Muscle layer of duodenum (tissue), 2 donors: ENCODE data around the gene DCAF4.
"Not testable (repeated sequence)": the region's sequence is repeated elsewhere in the genome, so short reads cannot be mapped to it uniquely, and the experiment has no call there.

ENCODE experiments used
- H3K27ac ChIP-seq: one replicate; pipeline ENCODE4 v1.7.0; 2013; ENCODE audit warnings: mild to moderate bottlenecking, low read length
- H3K27me3 ChIP-seq: one replicate; pipeline ENCODE4 v1.7.0; 2013; ENCODE audit warnings: low read depth, mild to moderate bottlenecking, control low read depth, low read length
- H3K36me3 ChIP-seq, 2 donors: one replicate each; pipeline ENCODE4 v1.7.0; 2013; ENCODE audit warnings: low read length in 2 of 2, control low read depth in 1 of 2, mild to moderate bottlenecking in 1 of 2; ENCODE audit not compliant: insufficient read depth in 2 of 2, control insufficient read depth in 1 of 2
- H3K4me1 ChIP-seq, 2 donors: one replicate each; pipeline ENCODE4 v1.7.0; 2013; ENCODE audit warnings: low read length in 2 of 2, mild to moderate bottlenecking in 2 of 2, control low read depth in 1 of 2, moderate library complexity in 1 of 2; ENCODE audit not compliant: insufficient read depth in 2 of 2, control insufficient read depth in 1 of 2
- H3K4me3 ChIP-seq, 2 donors: one replicate each; pipeline ENCODE4 v1.7.0; 2013; ENCODE audit warnings: low read length in 2 of 2, low read depth in 1 of 2, mild to moderate bottlenecking in 1 of 2
- H3K9me3 ChIP-seq, 2 donors: one replicate each; pipeline ENCODE4 v1.7.0; 2013; ENCODE audit warnings: low read length in 2 of 2, control low read depth in 1 of 2, mild to moderate bottlenecking in 1 of 2; ENCODE audit not compliant: control insufficient read depth in 1 of 2
- donor health status: healthy.

DCAF4 gene

GRCh38 chr14:72958548-72958947 is 32.3 kb downstream of the DCAF4 start:
- no peak overlapping the region for H3K27ac ChIP-seq
- H3K27me3 ChIP-seq, result no peaks in the 10 kb centered on the region
- H3K4me3 ChIP-seq, result no peak overlapping the region
- H3K9me3 ChIP-seq, result no peaks in the 10 kb centered on the region
- H3K36me3 ChIP-seq, result peaks cover 38 to 66% of the 10 kb centered on the region in 2 donors
- H3K4me1 ChIP-seq, result no peaks in the 10 kb centered on the region

DNA sequence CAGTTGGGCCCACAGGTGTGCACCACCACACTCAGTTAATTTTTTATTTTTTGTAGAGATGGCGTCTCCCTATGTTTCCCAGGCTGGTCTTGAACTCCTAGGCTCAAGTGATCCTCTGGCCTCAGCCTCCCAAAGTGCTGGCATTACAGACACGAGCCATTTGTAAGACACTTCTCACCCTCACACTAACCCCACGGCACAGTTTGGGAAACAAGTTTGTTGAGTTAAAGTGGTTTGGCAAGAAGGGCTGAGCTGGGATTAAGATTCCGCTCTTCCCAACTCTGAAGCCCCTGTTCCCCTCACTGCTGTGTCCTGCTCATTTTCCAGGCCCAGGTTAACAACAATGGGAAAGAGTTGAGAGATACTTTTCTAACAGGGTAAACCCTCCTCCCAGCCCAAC is 34.8 kb downstream of the DCAF4 start:
- H3K4me1 ChIP-seq, H3K27me3 ChIP-seq, H3K27ac ChIP-seq, H3K4me3 ChIP-seq, H3K9me3 ChIP-seq: not testable (repeated sequence)
- H3K36me3 ChIP-seq, result peaks cover 26 to 50% of the 10 kb centered on the region in 2 donors

- Histone ChIP-seq H3K9me3 (no peaks in the 10 kb centered on the region), H3K27me3 (no peaks in the 10 kb centered on the region), H3K36me3 (peaks cover 20 to 42% of the 10 kb centered on the region in 2 donors), H3K4me1 (no peaks in the 10 kb centered on the region), H3K27ac (no peak overlapping the region), H3K4me3 (no peak overlapping the region)
Observed at GRCh38 chr14:72961579-72962335, 35.5 kb downstream of the DCAF4 start.

DNA sequence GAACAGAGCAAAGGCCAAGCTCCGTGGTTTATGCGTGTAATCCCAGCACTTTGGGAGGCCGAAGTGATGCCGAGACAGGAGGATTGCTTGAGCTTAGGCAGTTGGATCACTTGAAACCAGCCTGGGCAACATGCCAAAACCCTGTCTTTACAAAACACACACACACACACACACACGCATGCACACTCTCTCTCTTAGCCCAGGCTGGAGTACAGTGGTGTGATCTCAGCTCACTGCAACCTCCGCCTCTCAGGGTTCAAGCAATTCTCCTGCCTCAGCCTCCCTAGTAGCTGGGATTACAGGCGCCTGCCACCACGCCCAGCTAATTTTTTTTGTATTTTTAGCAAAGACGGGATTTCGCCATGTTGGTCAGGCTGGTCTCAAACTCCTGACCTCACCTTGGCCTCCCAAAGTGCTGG is 36.1 kb downstream of the DCAF4 start:
- not testable (repeated sequence) for H3K4me1 ChIP-seq, H3K4me3 ChIP-seq, H3K27ac ChIP-seq, H3K27me3 ChIP-seq, H3K9me3 ChIP-seq
- H3K36me3 ChIP-seq, result peaks cover 21 to 37% of the 10 kb centered on the region in 2 donors

- peaks cover 16 to 32% of the 10 kb centered on the region in 2 donors for H3K36me3 ChIP-seq
- no peaks in the 10 kb centered on the region for H3K9me3 ChIP-seq
- H3K4me1 ChIP-seq, result no peaks in the 10 kb centered on the region
- no peaks in the 10 kb centered on the region for H3K27me3 ChIP-seq
- H3K27ac ChIP-seq, result no peak overlapping the region
- H3K4me3 ChIP-seq, result no peak overlapping the region
Observed at GRCh38 chr14:72962829-72963312, 36.6 kb downstream of the DCAF4 start.

DNA sequence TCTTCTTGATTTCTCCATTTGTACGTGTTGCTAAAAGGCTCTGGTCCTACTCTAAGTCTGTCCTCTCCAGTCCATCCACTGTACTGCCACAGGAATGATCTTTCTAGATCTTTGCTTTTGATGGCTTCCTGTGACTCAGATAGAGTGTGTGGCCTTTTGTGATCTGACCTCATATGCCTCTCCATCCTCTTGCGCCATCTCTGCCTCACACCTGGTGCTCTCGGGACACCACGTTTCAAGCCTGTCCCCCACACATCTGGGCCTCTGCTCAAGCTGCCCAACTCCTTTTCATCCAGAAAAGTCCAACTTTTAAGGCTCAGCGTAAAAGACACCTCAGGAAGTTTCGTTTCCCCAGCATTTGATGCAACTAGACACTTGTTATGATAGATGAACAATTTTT is 39.0 kb downstream of the DCAF4 start:
- H3K4me1 ChIP-seq, result no peaks in the 10 kb centered on the region
- no peaks in the 10 kb centered on the region for H3K27me3 ChIP-seq
- no peak overlapping the region for H3K4me3 ChIP-seq
- no peak overlapping the region for H3K27ac ChIP-seq
- H3K36me3 ChIP-seq, result peaks cover 10 to 22% of the 10 kb centered on the region in 2 donors
- no peaks in the 10 kb centered on the region for H3K9me3 ChIP-seq

GRCh38 chr14:72966038-72966437 is 39.8 kb downstream of the DCAF4 start:
- Histone ChIP-seq H3K4me3 (no peak overlapping the region), H3K27ac (no peak overlapping the region), H3K27me3 (no peaks in the 10 kb centered on the region), H3K36me3 (peaks cover 18 to 22% of the 10 kb centered on the region in 2 donors), H3K4me1 (no peaks in the 10 kb centered on the region), H3K9me3 (no peaks in the 10 kb centered on the region)

GRCh38 chr14:72968316-72968715 is 42.1 kb downstream of the DCAF4 start:
- H3K27ac ChIP-seq, result no peak overlapping the region
- H3K27me3 ChIP-seq, result no peaks in the 10 kb centered on the region
- H3K4me3 ChIP-seq, result no peak overlapping the region
- no peaks in the 10 kb centered on the region for H3K4me1 ChIP-seq
- no peaks in the 10 kb centered on the region for H3K9me3 ChIP-seq
- H3K36me3 ChIP-seq, result peaks cover 20 to 43% of the 10 kb centered on the region in 2 donors

DNA sequence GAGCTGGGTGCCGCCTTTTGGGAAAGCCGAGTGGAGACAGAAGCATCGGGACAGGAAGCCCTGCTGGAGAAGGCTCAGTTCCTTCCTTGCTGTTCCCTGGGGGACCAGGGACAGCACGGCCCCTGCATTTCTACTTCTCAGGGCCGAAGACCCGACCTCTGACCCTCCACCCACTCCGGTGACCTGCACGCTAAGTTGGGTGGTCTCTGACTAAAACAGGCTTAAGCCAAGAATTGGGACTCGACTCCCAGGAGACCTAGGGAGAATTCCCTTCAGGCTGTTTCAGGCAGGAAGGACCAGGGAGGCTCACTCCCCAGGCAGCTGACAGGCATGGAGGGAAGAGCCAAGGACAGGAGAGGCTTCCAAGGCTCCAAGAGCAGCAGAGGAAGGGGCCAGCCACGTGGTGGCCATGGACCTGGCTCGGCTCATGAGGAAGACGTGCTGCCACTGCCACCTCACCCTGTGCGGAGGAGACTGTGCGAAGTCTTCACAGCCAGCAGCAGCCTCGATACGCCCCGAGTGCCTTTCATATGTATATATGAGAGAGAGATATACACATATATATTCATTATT is 43.9 kb downstream of the DCAF4 start:
- no peak overlapping the region for H3K4me3 ChIP-seq
- peaks cover 38 to 61% of the 10 kb centered on the region in 2 donors for H3K36me3 ChIP-seq

GRCh38 chr14:72970824-72971434 is 44.7 kb downstream of the DCAF4 start:
- Histone ChIP-seq H3K27me3 (no peaks in the 10 kb centered on the region), H3K4me3 (no peak overlapping the region), H3K9me3 (no peaks in the 10 kb centered on the region), H3K27ac (no peak overlapping the region), H3K36me3 (peaks cover 45 to 69% of the 10 kb centered on the region in 2 donors), H3K4me1 (no peaks in the 10 kb centered on the region)

More for the DNA sequence above, 43.9 kb downstream of the DCAF4 start:
- no peak overlapping the region for H3K27ac ChIP-seq
- no peaks in the 10 kb centered on the region for H3K27me3 ChIP-seq
- no peaks in the 10 kb centered on the region for H3K4me1 ChIP-seq
- no peaks in the 10 kb centered on the region for H3K9me3 ChIP-seq

GRCh38 chr14:72974661-72975060 is 48.4 kb downstream of the DCAF4 start:
- Histone ChIP-seq H3K4me3 (no peak overlapping the region), H3K27ac (no peak overlapping the region), H3K36me3 (peaks cover 54 to 82% of the 10 kb centered on the region in 2 donors), H3K4me1 (no peaks in the 10 kb centered on the region), H3K27me3 (no peaks in the 10 kb centered on the region), H3K9me3 (no peaks in the 10 kb centered on the region)
